Measurements from ENCODE around the gene GPD2. TPM values are rescaled to one million over a fixed set of nuclear protein-coding genes. Genes with fewer than 3 reads are reported as not detected.

GPD2 gene
- total and polyA plus RNA-seq, 2 of the 13 experiments (the other 11 are each of a cell fraction or from before 2014, with no cell fraction given) = not detected

- peaks cover 36% of the 10 kb centered on the region for H3K4me1 ChIP-seq (ENCODE audit: insufficient read depth, low read length)
- peak overlapping the region; percentile 72 to 97 (median 83) for H3K4me3 ChIP-seq (replicated peaks in 1 of 3; ENCODE audit: insufficient read depth in 1 of 3, low read depth in 2 of 3, low read length in 3 of 3)
- H3K9ac ChIP-seq (ENCODE audit: insufficient read depth, low read depth, low read length) = peak overlapping the region; percentile 68; the same call in 1 of the 2 replicates
- no peaks in the 10 kb centered on the region for H3K79me2 ChIP-seq (ENCODE audit: insufficient read depth, low read length)
- BruUV-seq (replicated peaks) = no TSS peak
- H4K20me1 ChIP-seq (ENCODE audit: insufficient read depth, low read length) = 0 out of 2 replicates have a peak, but pooled peaks cover 3% of the 10 kb centered on the region
- ChIA-PET CTCF (ENCODE audit: low intra/inter-chr PET ratio, low total read pairs) (no interaction called here), POLR2A (no interaction called here)
- intact Hi-C loops (cut with micrococcal nuclease; ENCODE audit: unreplicated experiment) = loop anchor here (1.0 to 5.0 kb wide), 4 partner anchors 58 to 652 kb away; no protein-coding TSS in a partner anchor
- H3K27ac ChIP-seq (ENCODE audit: extremely low read length, insufficient read depth, low read length) = peak overlapping the region; percentile 38
- peak overlapping the region; percentile 99 for H3K4me2 ChIP-seq (ENCODE audit: low read depth, low read length)
- DNase-seq (ENCODE audit: low spot score) = peak; percentile 76
- peaks cover 0 to 8% of the 10 kb centered on the region in 2 experiments; a peak in 1 of 5 replicates for H3K27me3 ChIP-seq (ENCODE audit: control insufficient read depth in 1 of 2, insufficient read depth in 2 of 2, low read length in 2 of 2)
- no peak overlapping the region for H2AFZ ChIP-seq (ENCODE audit: low read length)
- WGBS (ENCODE audit: low lambda C conversion rate) = under 1% methylated on average over 19 of the region's 19 CpGs
- ATAC-seq = peak; percentile 75
- in situ Hi-C loops (cut with HindIII; ENCODE audit: extremely low pct_ligation_motif_present, low pct_unique_long_range_greater_than_20kb) = no loop called here
- no peaks in the 10 kb centered on the region for H3K9me3 ChIP-seq (ENCODE audit: low read length)
- FAIRE-seq = no peak
- H3K36me3 ChIP-seq (replicated peaks in 1 of 2; ENCODE audit: control insufficient read depth in 1 of 2, insufficient read depth in 2 of 2, low read length in 2 of 2) = no peaks in the 10 kb centered on the region
- TF ChIP-seq FOXC1 (CRISPR knock-in tag; IDR thresholded peaks at IDR 0.05; ENCODE audit: borderline replicate concordance) (no peak), GPBP1L1 (CRISPR knock-in tag; IDR thresholded peaks at IDR 0.05) (no peak), ZNF75D (CRISPR knock-in tag; IDR thresholded peaks at IDR 0.05; ENCODE audit: borderline replicate concordance) (peak; percentile 82; the same call in 1 of the 2 replicates), FIP1L1 (IDR thresholded peaks at IDR 0.05; ENCODE audit: borderline replicate concordance, insufficient read depth, low read depth, low read length) (no peak), ZNF30 (CRISPR knock-in tag; IDR thresholded peaks at IDR 0.05) (no peak), ZNF761 (CRISPR knock-in tag; conservative IDR thresholded peaks at IDR 0.05) (no peak), ZNF530 (CRISPR knock-in tag; IDR thresholded peaks at IDR 0.05; ENCODE audit: low read depth) (no peak), ATRX (CRISPR knock-in tag; IDR thresholded peaks at IDR 0.05; ENCODE audit: borderline replicate concordance) (no peak), ZNF556 (CRISPR knock-in tag; IDR thresholded peaks at IDR 0.05; ENCODE audit: borderline replicate concordance) (peak; percentile 89; the same call in 1 of the 2 replicates), YEATS4 (CRISPR knock-in tag; IDR thresholded peaks at IDR 0.05; ENCODE audit: borderline replicate concordance) (peak; percentile 9; the same call in 1 of the 2 replicates), ZNF350 (CRISPR knock-in tag; IDR thresholded peaks at IDR 0.05; ENCODE audit: borderline replicate concordance, low read depth) (no peak), HMG20A (CRISPR knock-in tag; IDR thresholded peaks at IDR 0.05; ENCODE audit: borderline replicate concordance) (no peak; the same call in 1 of the 2 replicates), ZNF460 (CRISPR knock-in tag; IDR thresholded peaks at IDR 0.05; ENCODE audit: borderline replicate concordance) (no peak), KAT8 (CRISPR knock-in tag; IDR thresholded peaks at IDR 0.05) (peak; percentile 77), MATR3 (CRISPR knock-in tag; IDR thresholded peaks at IDR 0.05) (no peak), HMG20B (CRISPR knock-in tag; conservative IDR thresholded peaks at IDR 0.05) (no peak), CC2D1A (CRISPR knock-in tag; IDR thresholded peaks at IDR 0.05) (no peak), ZFP82 (CRISPR knock-in tag; IDR thresholded peaks at IDR 0.05; ENCODE audit: borderline replicate concordance) (no peak), PRMT3 (CRISPR knock-in tag; IDR thresholded peaks at IDR 0.05; ENCODE audit: borderline replicate concordance, low read depth) (peak; percentile 56; the same call in 1 of the 2 replicates), GPN1 (CRISPR knock-in tag; IDR thresholded peaks at IDR 0.05; ENCODE audit: borderline replicate concordance) (no peak)
- TF ChIP-seq, protein P1, sequence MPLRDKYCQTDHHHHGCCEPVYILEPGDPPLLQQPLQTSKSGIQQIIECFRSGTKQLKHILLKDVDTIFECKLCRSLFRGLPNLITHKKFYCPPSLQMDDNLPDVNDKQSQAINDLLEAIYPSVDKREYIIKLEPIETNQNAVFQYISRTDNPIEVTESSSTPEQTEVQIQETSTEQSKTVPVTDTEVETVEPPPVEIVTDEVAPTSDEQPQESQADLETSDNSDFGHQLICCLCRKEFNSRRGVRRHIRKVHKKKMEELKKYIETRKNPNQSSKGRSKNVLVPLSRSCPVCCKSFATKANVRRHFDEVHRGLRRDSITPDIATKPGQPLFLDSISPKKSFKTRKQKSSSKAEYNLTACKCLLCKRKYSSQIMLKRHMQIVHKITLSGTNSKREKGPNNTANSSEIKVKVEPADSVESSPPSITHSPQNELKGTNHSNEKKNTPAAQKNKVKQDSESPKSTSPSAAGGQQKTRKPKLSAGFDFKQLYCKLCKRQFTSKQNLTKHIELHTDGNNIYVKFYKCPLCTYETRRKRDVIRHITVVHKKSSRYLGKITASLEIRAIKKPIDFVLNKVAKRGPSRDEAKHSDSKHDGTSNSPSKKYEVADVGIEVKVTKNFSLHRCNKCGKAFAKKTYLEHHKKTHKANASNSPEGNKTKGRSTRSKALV (CRISPR knock-in tag; IDR thresholded peaks at IDR 0.05) = no peak
These were observed 35.2 kb upstream of the GPD2 start for GRCh38 chr2:156400706-156401678.
